HG03520 (cell line): ENCODE data around the gene SUCO.
"Not testable (repeated sequence)": the region's sequence is repeated elsewhere in the genome, so short reads cannot be mapped to it uniquely, and the experiment has no call there.

ENCODE experiments used
- ATAC-seq: cut with Tn5 transposase; IDR thresholded peaks from one replicate; pipeline ENCODE4 v1.9.1; 2021; ENCODE audit warnings: mild to moderate bottlenecking, moderate library complexity; ENCODE audit not compliant: unreplicated experiment

Gene SUCO

DNA sequence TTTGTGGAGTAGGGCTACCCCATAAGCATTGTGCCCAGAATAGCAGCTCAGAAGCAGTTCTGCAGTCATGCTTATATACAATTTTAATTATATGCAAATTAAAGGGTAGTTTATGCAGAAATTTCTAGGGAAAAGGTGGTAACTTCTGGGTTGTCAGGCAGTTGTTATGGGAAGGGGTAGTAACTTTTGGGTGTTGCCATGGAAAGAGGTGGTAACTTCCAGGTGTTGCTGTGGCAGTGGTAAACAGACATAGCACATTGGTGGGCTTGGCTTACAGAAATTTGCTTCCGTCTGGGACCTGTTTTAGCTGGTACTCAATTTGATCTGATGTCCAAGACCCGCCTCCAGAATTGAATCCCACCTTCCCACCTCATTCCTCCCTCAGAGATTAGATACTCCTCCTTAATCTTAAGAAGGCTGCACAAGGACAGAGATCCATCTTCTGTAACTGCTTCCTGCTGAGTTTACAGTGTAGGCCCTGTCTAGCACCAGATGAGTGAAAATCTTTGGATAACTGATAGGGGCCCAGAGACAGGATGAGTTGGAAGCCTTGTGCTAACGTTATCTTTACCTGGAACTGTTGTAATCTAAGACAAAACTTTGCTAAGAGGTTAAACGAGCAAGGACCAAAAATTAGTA is 26.7 kb downstream of the SUCO start:
- ATAC-seq: no peak

- ATAC-seq: no peak
Measured at GRCh38 chr1:172561252-172561651, 28.3 kb downstream of the SUCO start.

GRCh38 chr1:172566196-172566997 is 33.4 kb downstream of the SUCO start:
- no peak for ATAC-seq

DNA sequence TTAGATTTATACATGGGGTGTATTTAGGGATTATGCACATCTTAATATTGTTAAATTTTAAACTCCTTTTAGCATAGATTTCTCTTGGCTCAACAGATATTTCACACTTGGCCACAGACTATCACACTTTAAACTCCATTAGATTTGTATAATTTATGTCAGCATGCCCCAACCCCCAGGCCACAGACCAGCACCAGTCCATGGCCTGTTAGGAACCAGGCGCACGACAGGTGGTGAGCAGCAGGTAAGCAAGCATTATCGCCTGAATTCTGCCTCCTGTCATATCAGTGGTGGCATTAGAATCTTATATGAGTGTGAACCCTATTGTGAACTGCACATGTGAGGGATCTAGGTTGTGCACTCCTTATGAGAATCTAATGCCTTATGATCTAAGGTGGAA is 34.8 kb downstream of the SUCO start:
- ATAC-seq: no peak

DNA sequence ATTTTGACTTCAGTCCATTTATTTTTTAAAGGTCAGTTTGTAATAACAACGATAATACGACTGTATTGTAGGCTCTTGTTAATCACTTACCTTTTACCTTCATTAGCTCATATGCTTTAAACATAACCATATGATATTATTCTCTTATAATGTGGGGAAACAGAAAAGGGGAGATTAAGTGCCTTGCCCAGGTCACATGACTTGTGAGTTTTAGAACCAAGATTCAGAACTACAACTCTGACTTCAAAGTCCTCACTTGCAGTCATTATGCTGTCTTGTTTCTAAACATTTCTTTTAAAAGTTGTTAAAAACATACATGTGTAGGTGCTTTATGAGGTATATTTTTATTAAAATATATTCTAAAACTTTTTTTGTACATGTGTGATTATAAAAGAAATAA is 41.1 kb downstream of the SUCO start:
- ATAC-seq: no peak

DNA sequence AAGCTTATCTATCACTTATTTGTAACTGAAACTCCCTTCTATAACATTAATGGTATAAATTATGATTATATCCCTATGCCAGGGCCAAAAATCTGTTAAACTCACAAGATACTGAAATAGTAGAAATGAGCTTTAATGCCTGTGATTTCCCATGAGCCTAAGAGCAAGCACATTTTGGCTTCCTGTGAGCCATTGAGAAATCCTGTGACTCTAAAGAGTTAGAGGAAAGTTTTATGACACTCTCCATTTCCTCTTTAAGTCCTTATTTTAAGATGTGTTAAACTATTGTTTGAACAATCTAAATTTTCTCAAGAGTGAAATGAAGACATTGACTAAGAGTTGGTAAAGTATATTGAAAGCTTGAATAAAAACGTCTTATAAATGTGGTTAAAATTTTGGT is 45.6 kb downstream of the SUCO start:
- ATAC-seq: no peak

- no peak for ATAC-seq
Measured at GRCh38 chr1:172581273-172581672, 48.3 kb downstream of the SUCO start.

DNA sequence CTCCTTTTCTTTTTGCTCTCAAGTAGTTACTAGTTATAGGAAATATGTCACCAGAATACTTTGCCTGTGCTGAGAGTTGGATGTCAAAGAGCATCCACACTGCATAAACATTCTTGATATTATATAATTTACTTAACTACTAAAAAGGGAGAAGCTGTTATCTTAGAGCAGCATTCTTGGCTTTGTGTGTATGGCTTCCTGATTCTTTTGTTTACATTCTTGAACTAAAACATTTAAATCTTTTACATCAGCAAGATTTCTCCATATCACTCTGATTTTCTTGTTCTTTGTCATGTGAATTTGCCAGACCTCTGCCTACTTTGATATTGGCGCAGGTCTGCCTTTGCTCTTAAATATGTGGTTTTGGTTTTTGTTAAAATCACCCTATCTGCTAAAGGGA is 48.8 kb downstream of the SUCO start:
- no peak for ATAC-seq

DNA sequence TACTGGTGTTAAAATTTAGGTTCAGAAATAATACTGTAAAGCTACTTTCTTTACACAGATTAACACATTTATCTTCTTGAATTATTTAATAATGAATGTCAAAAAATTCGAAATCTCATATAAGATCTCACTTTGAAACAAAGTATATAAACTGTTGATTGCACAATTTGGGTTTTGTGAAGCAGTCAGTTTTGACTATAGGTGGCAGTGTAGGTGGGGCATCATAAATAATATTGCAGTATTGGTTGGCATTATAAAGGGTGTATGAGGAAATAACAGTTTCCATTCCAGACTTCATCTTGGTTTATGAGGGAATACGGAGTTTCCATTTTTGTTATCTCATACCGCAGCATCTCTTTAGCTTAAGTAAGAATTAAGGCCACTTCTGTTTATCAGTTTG is 49.9 kb downstream of the SUCO start:
- ATAC-seq: no peak

DNA sequence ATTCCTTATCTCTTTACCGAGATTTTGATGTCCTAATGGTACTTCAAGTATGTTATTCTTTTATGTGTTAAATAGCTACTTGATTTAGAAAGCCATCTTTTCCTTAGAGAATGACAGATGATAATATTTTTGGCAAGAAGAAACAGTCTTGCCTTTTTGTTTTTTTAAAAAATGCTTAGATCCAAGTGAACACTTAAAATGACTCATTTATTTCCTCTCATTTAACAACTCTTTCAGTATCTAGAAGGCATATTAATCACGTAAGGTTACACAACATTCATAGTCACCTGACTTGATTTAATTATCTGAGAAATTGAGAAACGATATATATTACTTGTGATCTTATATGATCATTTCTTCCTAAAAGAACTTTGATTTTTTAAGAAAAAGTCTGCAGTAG is 52.4 kb downstream of the SUCO start:
- no peak for ATAC-seq

GRCh38 chr1:172585861-172586260 is 52.9 kb downstream of the SUCO start:
- ATAC-seq: no peak

DNA sequence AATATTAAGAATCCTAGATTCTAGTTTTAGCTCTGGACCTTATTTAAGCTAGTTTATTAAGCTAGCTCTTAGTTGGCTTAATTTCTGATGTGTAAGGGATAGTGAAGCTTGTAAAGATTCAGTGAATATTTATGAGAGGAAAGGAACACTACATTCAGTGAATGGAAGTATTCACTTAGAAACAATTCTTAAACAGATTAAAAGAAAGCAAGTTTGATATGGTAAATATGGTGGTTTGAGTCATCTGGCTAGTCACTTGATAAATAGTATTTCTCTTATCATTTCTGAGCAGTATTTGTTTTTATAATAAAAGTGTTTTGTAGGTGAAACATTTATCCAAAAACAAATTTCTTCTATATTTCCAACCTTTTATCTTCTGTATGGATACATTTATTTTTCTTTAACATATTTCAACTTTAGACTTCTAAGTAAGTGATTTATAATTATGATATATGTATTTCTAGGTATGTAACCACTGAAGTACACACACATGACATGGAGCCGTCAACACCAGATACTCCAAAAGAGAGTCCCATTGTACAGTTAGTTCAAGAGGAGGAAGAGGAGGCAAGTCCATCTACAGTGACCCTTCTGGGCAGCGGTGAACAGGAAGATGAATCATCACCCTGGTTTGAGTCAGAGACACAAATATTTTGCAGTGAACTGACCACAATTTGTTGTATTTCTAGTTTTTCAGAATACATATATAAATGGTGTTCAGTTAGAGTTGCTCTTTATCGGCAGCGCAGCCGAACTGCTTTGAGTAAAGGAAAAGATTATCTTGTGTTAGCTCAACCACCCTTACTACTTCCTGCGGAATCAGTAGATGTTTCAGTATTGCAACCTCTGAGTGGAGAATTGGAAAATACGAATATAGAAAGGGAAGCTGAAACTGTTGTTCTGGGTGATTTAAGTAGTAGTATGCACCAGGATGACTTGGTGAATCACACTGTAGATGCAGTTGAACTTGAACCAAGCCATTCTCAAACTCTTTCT is 55.6 kb downstream of the SUCO start:
- no peak for ATAC-seq

GRCh38 chr1:172589553-172589952 is 56.6 kb downstream of the SUCO start:
- no peak for ATAC-seq

- ATAC-seq: not testable (repeated sequence)
Measured at GRCh38 chr1:172591429-172591828, 58.5 kb downstream of the SUCO start.

DNA sequence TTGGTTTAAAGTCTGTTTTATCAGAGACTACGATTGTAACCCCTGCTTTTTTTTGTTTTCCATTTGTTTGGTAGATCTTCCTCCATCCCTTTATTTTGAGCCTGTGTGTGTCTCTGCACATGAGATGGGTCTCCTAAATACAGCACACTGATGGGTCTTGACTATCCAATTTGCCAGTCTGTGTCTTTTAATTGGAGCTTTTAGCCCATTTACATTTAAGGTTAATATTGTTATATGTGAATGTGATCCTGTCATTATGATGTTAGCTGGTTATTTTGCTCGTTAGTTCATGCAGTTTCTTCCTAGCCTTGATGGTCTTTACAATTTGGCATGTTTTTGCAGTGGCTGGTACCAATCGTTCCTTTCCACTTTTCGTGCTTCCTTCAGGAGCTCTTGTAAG is 62.1 kb downstream of the SUCO start:
- not testable (repeated sequence) for ATAC-seq

- not testable (repeated sequence) for ATAC-seq
Measured at GRCh38 chr1:172596782-172597181, 63.8 kb downstream of the SUCO start.

DNA sequence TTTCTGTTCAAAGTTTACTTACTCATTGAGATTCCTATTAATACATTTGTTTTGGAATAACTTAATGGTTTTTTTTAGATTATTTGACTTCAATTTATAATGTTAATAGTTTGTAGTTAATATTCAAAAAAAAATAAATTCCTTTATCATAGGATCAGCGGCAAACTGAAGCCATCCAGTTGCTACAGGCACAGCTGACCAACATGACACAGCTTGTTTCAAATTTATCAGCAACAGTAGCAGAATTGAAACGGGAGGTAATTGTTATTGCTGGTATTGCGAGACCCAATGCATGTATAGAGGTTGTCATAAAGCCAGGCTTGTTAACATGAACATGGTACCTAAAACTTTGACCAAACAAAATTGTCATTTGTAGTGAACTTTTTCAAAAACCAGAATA is 67.0 kb downstream of the SUCO start:
- ATAC-seq: no peak

GRCh38 chr1:172600615-172601014 is 67.7 kb downstream of the SUCO start:
- ATAC-seq: no peak

- no peak for ATAC-seq
Measured at GRCh38 chr1:172601046-172601630, 68.2 kb downstream of the SUCO start.

DNA sequence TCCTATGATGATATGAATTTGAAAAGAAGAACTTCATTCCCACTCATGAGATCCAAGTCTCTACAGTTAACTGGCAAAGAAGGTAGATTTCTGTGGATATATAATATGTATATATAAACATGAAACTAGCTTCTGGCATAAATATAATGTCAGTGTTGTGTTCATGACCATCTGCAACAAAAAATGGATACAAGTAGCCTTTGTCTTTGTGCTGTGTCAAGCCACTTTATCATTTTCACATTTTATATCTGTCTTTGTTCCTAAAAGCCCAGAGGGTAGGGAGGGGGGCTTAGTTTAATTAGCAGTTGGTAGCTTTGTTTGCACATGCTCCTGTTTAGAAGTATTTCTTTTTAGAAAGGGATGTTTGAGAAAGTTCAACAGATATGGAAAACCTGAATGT is 69.8 kb downstream of the SUCO start:
- no peak for ATAC-seq

- ATAC-seq: no peak
Measured at GRCh38 chr1:172603816-172604215, 70.9 kb downstream of the SUCO start.
